Adrenal gland (tissue), 12 donors: ENCODE measurements around the gene IL18R1. TPM values are rescaled to one million over a fixed set of nuclear protein-coding genes. Genes with fewer than 3 reads are reported as not detected.

Source experiments
- DNase-seq, 7 donors: peaks; one replicate each; pipeline ENCODE4 v3.0.0-alpha.2; 2019 to 2020
- H3K27ac ChIP-seq, 5 donors: fragments of 200-600 bp; sonication (generic) in 4 of 5; 1 replicate in 3 of 5; 2 replicates in 2 of 5; pipeline versions ENCODE4 v1.5.1 to v1.8.0; 2016 to 2020; ENCODE audit warnings: mild to moderate bottlenecking in 1 of 5
- H3K27me3 ChIP-seq: fragments of 200-600 bp; 2 replicates; pipeline ENCODE4 v1.8.0; 2021
- H3K36me3 ChIP-seq, 2 donors: fragments of 200-600 bp; replicated peaks in 1 of 2; 1 replicate in 1 of 2; 2 replicates in 1 of 2; pipeline versions ENCODE4 v1.5.1 to v1.8.0; 2018 to 2022
- H3K4me1 ChIP-seq, 2 donors: fragments of 200-600 bp; replicated peaks in 1 of 2; 1 replicate in 1 of 2; 2 replicates in 1 of 2; pipeline versions ENCODE4 v1.5.1 to v1.8.0; 2018 to 2021
- H3K4me3 ChIP-seq, 4 donors: fragments of 200-600 bp; sonication (generic) in 3 of 4; one replicate each; pipeline ENCODE4 v1.5.1; 2016 to 2018
- H3K9me3 ChIP-seq, 3 donors: fragments of 200-600 bp; sonication (generic) in 1 of 3; replicated peaks in 1 of 3; 1 replicate in 2 of 3; 2 replicates in 1 of 3; pipeline versions ENCODE4 v1.5.1 to v1.8.0; 2016 to 2021
- CTCF ChIP-seq, 6 experiments: fragments of 450-650 bp in 4 of 6; fragments of 200-600 bp in 2 of 6; sonication (generic) in 1 of 6; IDR thresholded peaks; 1 replicate in 5 of 6; 2 replicates in 1 of 6; pipeline versions ENCODE4 v1.5.1 to v1.8.0; 2016 to 2021; ENCODE audit warnings: antibody characterized with exemption in 6 of 6, mild to moderate bottlenecking in 2 of 6, moderate library complexity in 1 of 6
- POLR2A ChIP-seq, 2 donors: fragments of 450-650 bp; IDR thresholded peaks; one replicate each; pipeline ENCODE4 v1.6.1; 2017; ENCODE audit warnings: antibody characterized with exemption in 2 of 2, mild to moderate bottlenecking in 2 of 2, moderate library complexity in 1 of 2
- WGBS, 4 donors: extraction: QIAGEN DNeasy Blood & Tissue Kit in 2 of 4; methylation state at CpG; one replicate each; pipeline versions ENCODE4 v1.1.5 to v1.1.7; 2013 to 2017; 5-methylcytosine and 5-hydroxymethylcytosine counted together
- intact Hi-C, 2 donors: fragments of 100-400 bp; cut with DNase I; formaldehyde crosslinking; loops; one replicate each; pipeline versions ENCODE4 v1.14.1 to v1.15.0; 2022 to 2023
- polyA plus RNA-seq, 3 donors: library from polyadenylated mRNA; stranded (reverse); fragments of 200-250 nt in 2 of 3; fragments of 350-450 nt in 1 of 3; fragmentation: Illumina TruSeq in 1 of 3; extraction: RNeasy Lipid Tissue Mini Kit (QIAGEN cat#74804) in 1 of 3; gene quantifications; one replicate each; pipeline ENCODE4 v1.2.3, GENCODE V29; 2013 to 2014
- total RNA-seq, 9 donors: library from RNA; depleted of rRNA in 4 of 9; stranded (reverse); fragments of >200 nt in 4 of 9; fragments of 120-200 nt in 1 of 9; fragmentation: NEBNext Ultra II Directional in 1 of 9; extraction: Animal tissue kit (Norgen Biotek cat#: 25700) in 1 of 9; gene quantifications; one replicate each; pipeline versions ENCODE4 v1.1.0 to v1.2.4, GENCODE V29; 2013 to 2023
- donor health status: healthy with polysubstance abuse.
- donor health status: Bipolar disorder and iron deficiency.
- donor health status: DM: yes; HTN: yes; CAD: no.
- donor health status: DM: no; HTN: no; CAD: no.
- donor health status: DM: no; HTN: no; CAD: no.
- donor health status: DM: yes; HTN: yes; CAD: no.

Gene IL18R1
- total and polyA plus RNA-seq, 12 donors, result 1.2 to 5.5 (median 3.9) TPM

- Histone ChIP-seq H3K4me1 (no peaks in the 10 kb centered on the region), H3K9me3 (no peaks in the 10 kb centered on the region), H3K36me3 (no peaks in the 10 kb centered on the region), H3K27me3 (no peaks in the 10 kb centered on the region), H3K4me3 (no peak overlapping the region), H3K27ac (no peak overlapping the region)
- intact Hi-C loops, result no loop called here
- no peak for DNase-seq
- no peak for TF ChIP-seq POLR2A (IDR thresholded peaks at IDR 0.05)
- no peak for TF ChIP-seq CTCF (IDR thresholded peaks at IDR 0.05)
- WGBS, 4 donors, result 39 to 91% (median 69%) methylated on average over 2 of the region's 2 CpGs
Measured at GRCh38 chr2:102396012-102396411, 40.4 kb downstream of the IL18R1 start.

GRCh38 chr2:102397209-102397608 lies 41.6 kb downstream of the IL18R1 start:
- Histone ChIP-seq H3K4me1 (no peaks in the 10 kb centered on the region), H3K4me3 (no peak overlapping the region), H3K9me3 (no peaks in the 10 kb centered on the region), H3K36me3 (no peaks in the 10 kb centered on the region), H3K27ac (no peak overlapping the region), H3K27me3 (no peaks in the 10 kb centered on the region)
- DNase-seq, result no peak
- TF ChIP-seq POLR2A (IDR thresholded peaks at IDR 0.05) (no peak), CTCF (IDR thresholded peaks at IDR 0.05) (no peak)
- intact Hi-C loops, result no loop called here
- WGBS, 4 donors, result 73 to 83% (median 80%) methylated on average over 6 of the region's 6 CpGs

GRCh38 chr2:102399499-102400141 lies 44.0 kb downstream of the IL18R1 start:
- DNase-seq, result no peak
- no peak overlapping the region for H3K27ac ChIP-seq
- no peaks in the 10 kb centered on the region for H3K4me1 ChIP-seq
- no peaks in the 10 kb centered on the region for H3K36me3 ChIP-seq
- H3K27me3 ChIP-seq, result no peaks in the 10 kb centered on the region
- TF ChIP-seq CTCF (IDR thresholded peaks at IDR 0.05) (no peak), POLR2A (IDR thresholded peaks at IDR 0.05) (no peak)
- intact Hi-C loops, result no loop called here
- no peaks in the 10 kb centered on the region for H3K9me3 ChIP-seq
- no peak overlapping the region for H3K4me3 ChIP-seq
- WGBS, 4 donors, result 66 to 85% (median 78%) methylated on average over 6 to 7 of the region's 7 CpGs

- H3K27ac ChIP-seq, result no peak overlapping the region
- TF ChIP-seq CTCF (IDR thresholded peaks at IDR 0.05) (no peak), POLR2A (IDR thresholded peaks at IDR 0.05) (no peak)
- DNase-seq, result no peak
Measured at GRCh38 chr2:102401456-102401855, 45.9 kb downstream of the IL18R1 start.

More at GRCh38 chr2:102401456-102401855, 45.9 kb downstream of the IL18R1 start:
- intact Hi-C loops, result no loop called here
- no peaks in the 10 kb centered on the region for H3K36me3 ChIP-seq
- H3K9me3 ChIP-seq, result no peaks in the 10 kb centered on the region
- H3K4me1 ChIP-seq, result no peaks in the 10 kb centered on the region
- no peak overlapping the region for H3K4me3 ChIP-seq
- no peaks in the 10 kb centered on the region for H3K27me3 ChIP-seq
